ENCODE measurements around the gene ANKIB1.
"Not testable (repeated sequence)": the region's sequence is repeated elsewhere in the genome, so short reads cannot be mapped to it uniquely, and the experiment has no call there.

The ANKIB1 gene

DNA sequence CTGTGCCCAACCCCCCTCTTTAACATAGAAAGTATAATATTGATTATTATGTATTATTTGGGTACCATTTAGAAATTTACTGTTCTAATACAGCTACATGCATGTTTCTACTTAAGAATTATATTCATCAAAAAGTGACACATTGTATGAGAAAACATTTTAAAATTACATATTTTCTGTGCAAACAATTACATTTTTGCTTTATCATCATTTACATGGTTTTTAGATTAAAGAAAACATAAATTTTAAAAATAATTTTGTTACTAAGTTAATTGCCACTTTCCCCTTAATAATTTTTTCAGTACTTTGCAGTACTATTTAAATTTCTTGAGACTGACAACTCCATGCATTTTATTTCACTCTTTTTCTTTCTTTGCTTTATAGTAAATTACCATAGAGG lies 106.2 kb downstream of the ANKIB1 start:
- no peak overlapping the region for H3K27ac ChIP-seq
- TF ChIP-seq, protein P1, sequence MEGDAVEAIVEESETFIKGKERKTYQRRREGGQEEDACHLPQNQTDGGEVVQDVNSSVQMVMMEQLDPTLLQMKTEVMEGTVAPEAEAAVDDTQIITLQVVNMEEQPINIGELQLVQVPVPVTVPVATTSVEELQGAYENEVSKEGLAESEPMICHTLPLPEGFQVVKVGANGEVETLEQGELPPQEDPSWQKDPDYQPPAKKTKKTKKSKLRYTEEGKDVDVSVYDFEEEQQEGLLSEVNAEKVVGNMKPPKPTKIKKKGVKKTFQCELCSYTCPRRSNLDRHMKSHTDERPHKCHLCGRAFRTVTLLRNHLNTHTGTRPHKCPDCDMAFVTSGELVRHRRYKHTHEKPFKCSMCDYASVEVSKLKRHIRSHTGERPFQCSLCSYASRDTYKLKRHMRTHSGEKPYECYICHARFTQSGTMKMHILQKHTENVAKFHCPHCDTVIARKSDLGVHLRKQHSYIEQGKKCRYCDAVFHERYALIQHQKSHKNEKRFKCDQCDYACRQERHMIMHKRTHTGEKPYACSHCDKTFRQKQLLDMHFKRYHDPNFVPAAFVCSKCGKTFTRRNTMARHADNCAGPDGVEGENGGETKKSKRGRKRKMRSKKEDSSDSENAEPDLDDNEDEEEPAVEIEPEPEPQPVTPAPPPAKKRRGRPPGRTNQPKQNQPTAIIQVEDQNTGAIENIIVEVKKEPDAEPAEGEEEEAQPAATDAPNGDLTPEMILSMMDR (conservative IDR thresholded peaks at IDR 0.05): no peak

DNA sequence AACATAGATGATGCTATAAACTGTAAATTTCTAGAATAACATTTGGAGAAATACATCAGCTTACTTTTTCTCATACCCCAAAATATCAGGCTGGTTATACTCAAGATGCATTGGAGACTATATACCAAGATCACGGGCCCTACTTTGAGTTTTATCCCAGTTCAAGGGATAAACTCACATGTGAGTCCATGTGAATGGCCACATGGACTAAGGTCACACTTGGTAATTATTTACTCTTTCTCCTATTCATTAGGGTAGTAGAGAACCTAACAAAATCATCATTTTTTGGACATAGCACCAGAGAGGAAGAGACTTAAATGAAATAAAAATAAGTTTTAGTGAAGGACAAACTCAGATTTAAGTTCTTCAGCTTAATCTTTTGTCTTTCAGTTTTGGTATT lies 108.4 kb downstream of the ANKIB1 start:
- no peak overlapping the region for H3K27ac ChIP-seq
- TF ChIP-seq, protein P1 (conservative IDR thresholded peaks at IDR 0.05): no peak

DNA sequence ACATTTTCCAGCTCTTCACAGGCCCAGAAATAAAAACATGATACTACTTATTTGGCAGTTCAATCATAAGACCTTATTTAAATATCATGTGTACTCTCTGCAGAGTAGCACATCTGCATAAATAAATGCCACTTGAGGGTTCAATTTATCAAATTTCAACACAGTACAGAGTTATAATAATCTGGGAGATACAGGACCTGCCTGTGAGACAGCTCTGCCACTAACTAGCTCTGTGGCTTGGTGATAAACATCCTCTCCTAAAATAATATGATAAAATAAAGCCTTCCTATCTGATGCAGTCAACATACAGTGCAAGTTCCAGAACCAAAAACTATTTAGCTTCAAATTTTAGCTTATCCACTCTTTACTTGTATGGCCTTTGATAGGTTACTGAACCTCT lies 110.6 kb downstream of the ANKIB1 start:
- TF ChIP-seq, protein P1 (conservative IDR thresholded peaks at IDR 0.05): no peak
- no peak overlapping the region for H3K27ac ChIP-seq

DNA sequence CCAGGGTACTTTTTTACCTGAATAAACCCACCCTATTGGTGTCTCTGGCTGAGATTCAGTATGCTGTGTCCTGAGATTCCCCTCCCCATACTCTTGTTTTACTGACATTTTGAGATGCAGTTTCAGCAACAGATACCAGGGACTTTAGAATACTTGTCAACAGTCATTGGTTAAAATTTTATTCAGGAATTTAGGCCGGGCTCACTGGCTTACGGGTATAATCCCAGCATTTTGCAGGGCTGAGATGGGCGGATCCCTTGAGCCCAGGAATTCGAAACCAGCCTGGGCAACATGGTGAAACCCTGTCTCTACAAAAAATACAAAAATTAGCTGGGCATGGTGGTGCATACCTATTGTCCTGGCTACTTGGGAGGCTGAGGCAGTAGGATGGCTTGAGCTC lies 111.5 kb downstream of the ANKIB1 start:
- H3K27ac ChIP-seq: no peak overlapping the region
- TF ChIP-seq, protein P1 (conservative IDR thresholded peaks at IDR 0.05): no peak

DNA sequence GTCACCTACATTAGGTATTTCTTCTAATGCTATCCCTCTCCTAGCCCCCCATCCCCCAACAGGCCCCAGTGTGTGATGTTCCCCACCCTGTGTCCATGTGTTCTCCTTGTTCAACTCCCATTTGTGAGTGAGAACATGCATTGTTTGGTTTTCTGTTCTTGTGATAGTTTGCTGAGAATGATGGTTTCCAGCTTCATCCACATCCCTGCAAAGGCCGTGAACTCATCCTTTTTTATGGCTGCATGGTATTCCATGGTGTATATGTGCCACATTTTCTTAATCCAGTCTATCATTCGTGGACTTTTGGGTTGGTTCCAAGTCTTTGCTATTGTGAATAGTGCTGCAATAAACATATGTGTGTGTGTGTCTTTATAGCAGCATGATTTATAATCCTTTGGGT lies 113.4 kb downstream of the ANKIB1 start:
- not testable (repeated sequence) for H3K27ac ChIP-seq

DNA sequence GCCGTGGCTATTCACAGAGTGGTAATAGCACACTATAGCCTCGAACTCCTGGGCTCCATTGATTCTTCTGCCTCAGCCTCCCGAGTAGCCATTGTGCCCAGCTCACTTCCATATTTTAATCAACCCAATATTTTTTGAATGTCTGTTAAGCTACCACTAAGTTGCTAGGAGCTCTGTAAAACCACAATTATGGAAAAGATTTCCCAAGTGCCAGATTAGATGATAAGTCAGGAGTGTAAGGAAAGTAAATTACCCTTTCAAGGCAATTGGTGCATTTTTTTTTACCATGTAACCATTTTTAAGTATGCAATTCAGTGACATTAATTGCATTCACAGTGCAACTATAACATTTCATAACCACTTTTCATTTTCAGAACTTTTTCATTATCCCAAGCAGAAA lies 114.0 kb downstream of the ANKIB1 start:
- TF ChIP-seq, protein P1 (conservative IDR thresholded peaks at IDR 0.05): no peak

DNA sequence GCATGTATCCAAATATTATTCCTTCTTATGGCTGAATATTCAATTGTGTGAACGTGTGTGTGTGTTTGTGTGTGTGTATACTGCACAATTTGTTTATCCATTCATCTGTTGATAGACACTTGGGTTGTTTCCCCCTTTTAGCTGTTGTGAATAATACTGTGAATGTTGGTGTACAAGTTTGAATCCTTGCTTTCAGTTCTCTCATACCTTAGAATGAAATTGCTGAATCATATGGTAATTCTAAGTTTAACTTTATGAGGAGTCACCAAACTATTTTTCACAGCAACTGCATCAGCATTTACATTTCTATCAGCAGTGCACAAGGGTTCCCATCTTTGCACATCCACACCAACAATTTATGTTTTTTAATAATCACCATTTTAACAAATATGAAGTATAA lies 114.6 kb downstream of the ANKIB1 start:
- no peak overlapping the region for H3K27ac ChIP-seq
- TF ChIP-seq, protein P1 (conservative IDR thresholded peaks at IDR 0.05): no peak

More for the DNA sequence above, 114.0 kb downstream of the ANKIB1 start:
- no peak overlapping the region for H3K27ac ChIP-seq

DNA sequence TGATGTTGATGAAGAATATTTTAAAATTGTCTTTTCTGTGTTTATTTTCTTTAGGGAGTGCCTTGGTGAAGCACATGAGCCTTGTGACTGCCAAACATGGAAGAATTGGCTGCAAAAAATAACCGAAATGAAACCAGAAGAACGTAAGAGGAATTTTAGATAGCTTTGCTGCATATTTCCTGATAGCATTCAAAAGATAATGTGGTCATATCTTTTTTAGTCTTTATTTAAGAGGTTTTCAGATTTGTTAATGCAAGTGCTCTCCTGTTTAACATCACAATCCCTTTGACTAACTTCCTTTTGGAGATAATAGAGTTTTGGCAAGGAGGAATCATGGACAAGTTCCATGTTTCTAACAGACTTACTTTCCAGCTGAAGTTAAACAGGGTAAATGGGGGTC lies 116.4 kb downstream of the ANKIB1 start:
- no peak overlapping the region for H3K27ac ChIP-seq

More for the DNA sequence above, 116.4 kb downstream of the ANKIB1 start:
- TF ChIP-seq, protein P1 (conservative IDR thresholded peaks at IDR 0.05): no peak
